K562 (cell line): ENCODE data around the gene CD3D. TPM values are rescaled to one million over a fixed set of nuclear protein-coding genes. Genes with fewer than 3 reads are reported as not detected.

Experiments used
- AFF1 ChIP-seq, 2 experiments: fragments of 450-650 bp; IDR thresholded peaks; 2 replicates each; pipeline ENCODE4 v1.6.1; 2018; ENCODE audit warnings: mild to moderate bottlenecking in 2 of 2, low read depth in 1 of 2; ENCODE audit not compliant: partially characterized antibody in 2 of 2
- ARHGAP35 ChIP-seq: fragments of 450-650 bp; IDR thresholded peaks from 2 replicates; pipeline ENCODE4 v1.6.1; 2018; ENCODE audit not compliant: partially characterized antibody
- ARNT ChIP-seq, 2 experiments: fragments of 450-650 bp; IDR thresholded peaks; 2 replicates each; pipeline ENCODE4 v1.6.1; 2016; ENCODE audit warnings: mild to moderate bottlenecking in 1 of 2
- BRD9 ChIP-seq: fragments of 450-650 bp; IDR thresholded peaks from 2 replicates; pipeline ENCODE4 v1.6.1; 2018; ENCODE audit warnings: low read depth; ENCODE audit not compliant: partially characterized antibody
- CBFA2T3 ChIP-seq: fragments of 450-650 bp; IDR thresholded peaks from 2 replicates; pipeline ENCODE4 v1.6.1; 2017
- E2F3 ChIP-seq: fragments of 250-450 bp; sonication (Bioruptor Pico); IDR thresholded peaks from 2 replicates; pipeline ENCODE4 v1.4.0; 2020; ENCODE audit warnings: mild to moderate bottlenecking
- GTF2E2 ChIP-seq: fragments of 200-800 bp; sonication (Bioruptor generic); IDR thresholded peaks from 2 replicates; pipeline ENCODE4 v1.6.1; 2016; ENCODE audit warnings: missing genetic modification characterization, missing compliant biosample characterization
- HINFP ChIP-seq: fragments of 450-650 bp; conservative IDR thresholded peaks from 2 replicates; pipeline ENCODE4 v1.6.1; 2016; ENCODE audit warnings: missing genetic modification characterization, low read depth, mild to moderate bottlenecking, control low read depth, missing compliant biosample characterization
- LEF1 ChIP-seq: fragments of 450-650 bp; IDR thresholded peaks from 2 replicates; pipeline ENCODE4 v1.6.1; 2016; ENCODE audit warnings: mild to moderate bottlenecking
- MBD2 ChIP-seq: sonication (generic); IDR thresholded peaks from 2 replicates; pipeline ENCODE4 v1.6.1; 2016; ENCODE audit warnings: low read depth, borderline replicate concordance
- MCM5 ChIP-seq: fragments of 450-650 bp; IDR thresholded peaks from 2 replicates; pipeline ENCODE4 v1.6.1; 2016; ENCODE audit warnings: low read depth
- MTA3 ChIP-seq: fragments of 450-650 bp; formaldehyde crosslinking; IDR thresholded peaks from 2 replicates; pipeline ENCODE4 v1.6.1; 2017; ENCODE audit warnings: mild to moderate bottlenecking, borderline replicate concordance
- MYC ChIP-seq, 2 experiments: fragments of 250-450 bp in 1 of 2; sonication (Bioruptor Pico) in 1 of 2; IDR thresholded peaks; 2 replicates each; pipeline versions ENCODE4 v1.5.1 to v1.6.1; 2012 to 2021; ENCODE audit warnings: low read depth in 2 of 2, borderline replicate concordance in 1 of 2, improper control_type of control experiment in 1 of 2, low read length in 1 of 2, mild to moderate bottlenecking in 1 of 2, moderate library complexity in 1 of 2
- NR4A1 ChIP-seq, 2 experiments: fragments of 250-450 bp in 1 of 2; fragments of 450-650 bp in 1 of 2; sonication (Bioruptor Pico) in 1 of 2; IDR thresholded peaks; 2 replicates each; pipeline versions ENCODE4 v1.4.0 to v1.6.1; 2016 to 2020; ENCODE audit warnings: mild to moderate bottlenecking in 2 of 2, missing compliant biosample characterization in 1 of 2, missing genetic modification characterization in 1 of 2, moderate library complexity in 1 of 2
- PYGO2 ChIP-seq: fragments of 450-650 bp; IDR thresholded peaks from 2 replicates; pipeline ENCODE4 v1.6.1; 2016; ENCODE audit warnings: mild to moderate bottlenecking, missing genetic modification characterization, moderate library complexity, missing compliant biosample characterization
- SMAD2 ChIP-seq: fragments of 150-350 bp; IDR thresholded peaks from 2 replicates; pipeline ENCODE4 v1.6.1; 2014; ENCODE audit warnings: low read depth, mild to moderate bottlenecking, low read length
- SMAD3 ChIP-seq: fragments of 450-650 bp; formaldehyde crosslinking; conservative IDR thresholded peaks from 2 replicates; pipeline ENCODE4 v1.4.0; 2020; ENCODE audit warnings: mild to moderate bottlenecking
- TARDBP ChIP-seq: fragments of 450-650 bp; IDR thresholded peaks from 2 replicates; pipeline ENCODE4 v1.6.1; 2016
- ZBTB17 ChIP-seq: fragments of 450-650 bp; formaldehyde crosslinking; IDR thresholded peaks from 2 replicates; pipeline ENCODE4 v1.4.0; 2020; ENCODE audit warnings: mild to moderate bottlenecking
- ZFP36 ChIP-seq: fragments of 150-350 bp; IDR thresholded peaks from 2 replicates; pipeline ENCODE4 v1.6.1; 2018; ENCODE audit warnings: low read length, low read depth; ENCODE audit not compliant: partially characterized antibody
- ZNF134 ChIP-seq: fragments of 250-450 bp; sonication (Bioruptor Pico); conservative IDR thresholded peaks from 2 replicates; pipeline ENCODE4 v1.4.0; 2020
- ZNF197 ChIP-seq: fragments of 200-800 bp; sonication (Bioruptor generic); IDR thresholded peaks from 2 replicates; pipeline ENCODE4 v1.6.1; 2016; ENCODE audit warnings: low read depth, missing genetic modification characterization, missing compliant biosample characterization
- ZNF274 ChIP-seq: IDR thresholded peaks from 2 replicates; pipeline ENCODE4 v1.6.1; 2011; ENCODE audit warnings: low read depth, mild to moderate bottlenecking, low read length, moderate library complexity, borderline replicate concordance
- ZNF444 ChIP-seq: fragments of 250-450 bp; sonication (Bioruptor Pico); IDR thresholded peaks from 2 replicates; pipeline ENCODE4 v1.4.0; 2020; ENCODE audit warnings: mild to moderate bottlenecking, moderate library complexity
- ZNF644 ChIP-seq: fragments of 200-800 bp; sonication (Bioruptor generic); IDR thresholded peaks from 2 replicates; pipeline ENCODE4 v1.6.1; 2016; ENCODE audit warnings: low read depth, missing genetic modification characterization, missing compliant biosample characterization
- ZSCAN29 ChIP-seq: fragments of 450-650 bp; IDR thresholded peaks from 2 replicates; pipeline ENCODE4 v1.6.1; 2017
- polyA plus RNA-seq, 8 experiments: library from polyadenylated mRNA; depleted of rRNA in 4 of 8; stranded (reverse) in 5 of 8; unstranded in 3 of 8; fragments of >200 nt; fragmentation: Nextera tagmentation in 2 of 8; fragmentation: Illumina TruSeq in 1 of 8; extraction: Ambion mirVana in 2 of 8; extraction: Trizol in 1 of 8; gene quantifications; 2 replicates each; pipeline versions ENCODE4 v1.2.1 to v1.2.3, GENCODE V29; 2011 to 2014; ENCODE audit warnings: inconsistent platforms in 1 of 8, missing spikeins in 1 of 8
- total RNA-seq, 7 experiments: library from RNA; depleted of rRNA in 6 of 7; stranded (reverse); fragments of >200 nt in 6 of 7; fragmentation: Illumina TruSeq in 2 of 7; extraction: Trizol in 2 of 7; gene quantifications; 2 replicates each; pipeline versions ENCODE4 v1.2.1 to v1.2.3, GENCODE V29; 2011 to 2021; ENCODE audit warnings: low replicate concordance in 1 of 7

Gene CD3D
- total and polyA plus RNA-seq, 9 of the 15 experiments (the other 6 are each of a cell fraction or from before 2014, with no cell fraction given) = 36.2 to 238 (median 67.1) TPM

DNA sequence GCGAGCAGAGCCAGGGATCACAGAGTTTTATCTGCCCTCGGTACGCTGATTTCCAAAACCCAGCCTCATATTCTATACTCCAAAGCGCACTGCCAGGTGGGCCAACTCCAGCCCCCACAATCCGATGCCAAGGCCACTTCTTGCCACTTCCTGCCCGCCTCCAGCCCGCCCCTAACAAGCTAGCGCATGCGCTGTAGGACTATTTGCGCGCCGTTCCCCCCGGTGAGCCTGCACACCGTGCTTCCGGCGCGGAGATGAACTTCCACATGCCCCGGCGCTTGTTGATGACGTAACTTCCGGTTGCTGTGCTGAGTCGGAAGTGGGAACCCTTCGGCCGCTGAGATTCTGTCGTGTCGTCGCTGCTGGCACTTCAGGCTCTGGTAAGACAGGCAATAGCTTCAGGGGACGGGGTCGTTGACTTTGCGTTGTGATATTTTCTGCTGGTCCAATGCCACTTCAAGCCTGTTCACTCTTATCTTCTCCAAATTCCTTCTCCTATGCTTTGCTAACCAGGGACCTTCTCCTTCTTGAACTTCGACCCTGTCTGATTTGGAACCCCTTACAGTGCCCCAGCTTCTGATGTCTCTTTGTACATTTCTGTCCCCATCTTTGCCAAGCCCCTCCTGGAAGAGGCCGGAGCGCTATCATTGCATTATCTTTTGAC lies 16.9 kb upstream of the CD3D start, which contains the start of gene UBE4A (continued):
- peak in 1 of 2 experiments; percentile 40 for TF ChIP-seq AFF1 (IDR thresholded peaks at IDR 0.05; ENCODE audit: low read depth in 1 of 2, partially characterized antibody in 2 of 2)
- no peak for TF ChIP-seq ZFP36
- no peak for TF ChIP-seq GTF2E2 (tag)
- no peak for TF ChIP-seq MCM5
- no peak for TF ChIP-seq NR4A1 (CRISPR knock-in tag; IDR thresholded peaks at IDR 0.05)
- TF ChIP-seq NR4A1 (tag; IDR thresholded peaks at IDR 0.05) = 0 out of 2 replicates have a peak, but pooled peaks have one; percentile 31
- no peak for TF ChIP-seq LEF1
- no peak for TF ChIP-seq TARDBP
- no peak for TF ChIP-seq ZNF644
- no peak for TF ChIP-seq ZSCAN29
- peak; percentile 70; the same call in 1 of the 2 replicates for TF ChIP-seq ZNF197 (CRISPR knock-in tag)
- no peak for TF ChIP-seq PYGO2 (tag)
- TF ChIP-seq CBFA2T3 = no peak
- TF ChIP-seq ARHGAP35 = no peak
- peak; percentile 91 for TF ChIP-seq MYC (IDR thresholded peaks at IDR 0.05; ENCODE audit: low read depth, low read length)
- no peak for TF ChIP-seq MYC (CRISPR knock-in tag; IDR thresholded peaks at IDR 0.05; ENCODE audit: borderline replicate concordance, low read depth)
- peak in 1 of 2 experiments; percentile 45; a peak in 1 of 4 replicates for TF ChIP-seq ARNT (IDR thresholded peaks at IDR 0.05)
- no peak for TF ChIP-seq SMAD3 (CRISPR knock-in tag)
- no peak for TF ChIP-seq ZNF134 (CRISPR knock-in tag)
- TF ChIP-seq E2F3 (CRISPR knock-in tag) = 0 out of 2 replicates have a peak, but pooled peaks have one; percentile 19
- no peak for TF ChIP-seq ZNF444 (CRISPR knock-in tag)
- no peak for TF ChIP-seq ZBTB17 (CRISPR knock-in tag)
- no peak for TF ChIP-seq HINFP (tag)
- no peak for TF ChIP-seq SMAD2
- TF ChIP-seq ZNF274 = no peak
- TF ChIP-seq BRD9 = no peak
- peak; percentile 69; the same call in 1 of the 2 replicates for TF ChIP-seq MTA3
- TF ChIP-seq MBD2 = no peak
